Bronchus fibroblast of lung (primary cell): ENCODE results near the gene XPNPEP3. TPM values are rescaled to one million over a fixed set of nuclear protein-coding genes. Genes with fewer than 3 reads are reported as not detected.

ENCODE experiments used
- total RNA-seq: library from RNA; depleted of rRNA; stranded (reverse); fragments of >200 nt; gene quantifications from 2 replicates; pipeline ENCODE4 v1.2.3, GENCODE V29; 2015

The XPNPEP3 gene
- total RNA-seq = 8.1 and 10.0 TPM in 2 replicates

GRCh38 chr22:40856513-40857308 is at the start of gene XPNPEP3, which contains the start of gene ST13:
TSS of gene XPNPEP3 (plus strand) at chr22:40857148. CDS start at chr22:40857182, 34 bp downstream.
TSS of gene ST13 (minus strand) at chr22:40856639. CDS start at chr22:40856540, 99 bp downstream.

DNA sequence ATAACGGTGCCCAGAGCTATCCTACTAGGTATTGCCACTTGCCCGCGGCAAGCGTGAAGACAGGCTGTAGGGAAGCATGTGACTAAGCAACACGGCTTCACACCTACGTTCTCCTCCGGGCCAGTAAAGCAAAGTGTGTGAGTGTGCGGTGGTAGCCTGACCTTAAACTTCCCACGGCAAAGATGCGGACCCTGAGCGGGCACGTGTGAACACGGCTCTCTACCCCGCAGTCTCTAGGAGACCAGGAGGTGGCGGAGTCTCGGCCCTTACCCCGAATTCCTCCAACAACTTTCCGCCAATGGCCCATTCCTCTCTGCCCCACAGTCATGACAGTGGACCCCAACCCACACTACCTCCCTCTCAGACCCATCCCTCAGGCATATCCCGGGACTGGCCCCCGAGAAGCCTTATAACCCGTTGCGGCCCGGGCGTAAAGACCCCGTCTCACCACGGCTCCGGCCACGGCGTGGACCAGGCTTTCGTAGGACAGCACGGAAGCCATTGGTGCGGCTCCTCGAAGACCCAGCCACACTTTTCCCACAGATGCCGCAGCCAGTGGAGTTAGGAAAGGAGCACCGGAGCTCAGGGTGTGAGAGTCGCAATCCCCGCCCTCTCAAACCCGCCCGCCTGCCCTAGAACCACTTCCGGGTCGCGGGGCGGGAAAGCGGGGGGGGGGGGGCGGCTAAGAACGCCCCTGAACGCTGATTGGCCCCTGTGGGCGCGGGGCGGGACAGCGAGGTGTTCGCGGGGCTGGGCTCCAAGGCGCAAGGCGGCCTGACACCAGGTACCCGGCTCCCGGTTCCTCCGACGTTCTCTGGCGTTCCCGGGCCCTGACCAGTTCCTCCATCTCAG is 38.0 kb upstream of the XPNPEP3 start, which contains the start of gene SLC25A17:
Gene SLC25A17, minus strand, starts transcription at position 600 of the 852 bp plus-strand sequence. Its CDS starts 98 bp downstream, at position 502.

DNA sequence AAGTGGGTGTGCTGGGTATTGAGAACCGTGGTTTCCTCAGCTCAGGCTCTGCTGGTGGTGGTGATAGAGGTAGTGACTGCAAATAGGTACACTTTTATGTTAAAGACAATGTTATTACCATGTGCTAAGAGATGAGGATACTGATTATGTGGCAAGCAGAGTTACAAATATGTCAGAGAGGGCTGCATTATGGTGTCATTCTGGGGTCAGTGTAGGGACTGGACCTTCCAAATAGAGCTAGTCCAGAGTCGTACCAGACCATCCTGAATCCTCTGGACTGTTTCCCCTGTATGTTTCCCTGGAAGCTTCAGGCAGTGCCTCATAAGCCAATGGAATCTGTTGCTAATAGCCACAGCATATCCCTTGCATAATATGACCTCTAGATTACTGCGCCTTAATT is 5.1 kb downstream of the XPNPEP3 start, which contains the start of gene DNAJB7:
Gene DNAJB7, minus strand, starts transcription at position 101 of the 400 bp plus-strand sequence. CDS start 119 bp downstream, outside the sequence.

GRCh38 chr22:40950962-40951794 is 94.2 kb downstream of the XPNPEP3 start, which contains the start of gene RBX1:
TSS of gene RBX1 (plus strand) at chr22:40951378. CDS start at chr22:40951399, 21 bp downstream.

Other genes with a start within 250 kb of the XPNPEP3 start
- 30.2 and 46.7 TPM in 2 replicates for gene MRTFA, start 220.4 kb upstream of the XPNPEP3 start, total RNA-seq
- gene MCHR1, start 177.7 kb upstream of the XPNPEP3 start, total RNA-seq = 0.15 TPM in 1 of 2 replicates, not detected in the other
- 20.2 and 23.9 TPM in 2 replicates for gene SLC25A17, start 37.8 kb upstream of the XPNPEP3 start, total RNA-seq
- 91.4 and 113 TPM in 2 replicates for gene ST13, start 509 bp upstream of the XPNPEP3 start, total RNA-seq
- gene DNAJB7, start 5.0 kb downstream of the XPNPEP3 start, total RNA-seq = not detected in 2 replicates
- gene RBX1, start 94.2 kb downstream of the XPNPEP3 start, total RNA-seq = 114 and 122 TPM in 2 replicates
- gene EP300, start 235.4 kb downstream of the XPNPEP3 start, total RNA-seq = 18.8 and 28.5 TPM in 2 replicates